Stimulated activated CD4-positive, alpha-beta T cell treated with anti-CD3 and anti-CD28 coated beads, Interleukin-15, amount 100 ng/mL, for 48 hours (primary cell): Measurements from ENCODE around the gene AMZ2.
"Not testable (repeated sequence)": the region's sequence is repeated elsewhere in the genome, so short reads cannot be mapped to it uniquely, and the experiment has no call there.

Source experiments
- DNase-seq, 2 donors: peaks; one replicate each; pipeline ENCODE4 v3.0.0-alpha.2; 2020; ENCODE audit warnings: low read depth in 2 of 2

Gene AMZ2

DNA sequence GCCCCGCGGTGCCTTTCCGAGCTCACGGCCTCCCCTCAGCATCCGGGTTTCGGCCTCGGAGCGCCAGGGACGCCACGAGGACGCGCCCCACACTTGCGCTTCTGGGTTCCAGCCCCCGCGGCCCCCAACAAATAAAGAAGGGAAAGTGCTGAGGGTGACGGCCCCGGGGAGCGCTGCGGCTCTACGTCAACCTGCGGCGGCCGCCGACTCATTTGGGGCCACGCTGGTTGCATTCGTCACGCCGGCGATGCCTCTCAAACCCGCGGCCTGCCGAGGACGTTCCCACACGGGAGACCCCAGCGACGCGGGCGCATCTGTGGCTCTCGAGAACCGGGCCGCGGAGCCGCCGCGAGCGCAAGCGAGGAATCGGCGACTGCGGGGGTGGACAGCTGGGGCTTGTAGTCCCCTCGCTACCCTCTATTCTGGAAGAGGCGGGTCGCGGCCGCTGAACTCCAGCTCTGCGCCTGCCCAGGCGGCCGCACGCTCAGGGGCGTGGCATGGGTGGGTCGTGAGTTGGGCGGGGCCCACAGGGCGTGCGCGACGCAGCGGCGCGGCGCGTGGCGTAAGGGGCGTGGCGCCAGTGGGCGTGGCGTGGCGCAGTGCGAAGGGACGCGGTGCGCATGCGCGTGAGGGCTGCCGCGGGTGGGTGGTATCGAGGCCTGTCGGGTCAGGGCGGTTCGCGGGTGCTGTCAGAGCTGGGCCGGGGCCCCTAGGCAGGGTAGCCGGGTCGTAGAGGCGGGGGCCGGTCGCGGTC, at the start of gene AMZ2:
Gene AMZ2, plus strand, starts transcription at position 599 of the 754 bp plus-strand sequence. CDS start 2,145 bp downstream, outside the sequence.
- DNase-seq, result peak; percentile 90 to 97

- DNase-seq, result no peak
Observed at GRCh38 chr17:68198931-68199836, 48.7 kb upstream of the AMZ2 start.

DNA sequence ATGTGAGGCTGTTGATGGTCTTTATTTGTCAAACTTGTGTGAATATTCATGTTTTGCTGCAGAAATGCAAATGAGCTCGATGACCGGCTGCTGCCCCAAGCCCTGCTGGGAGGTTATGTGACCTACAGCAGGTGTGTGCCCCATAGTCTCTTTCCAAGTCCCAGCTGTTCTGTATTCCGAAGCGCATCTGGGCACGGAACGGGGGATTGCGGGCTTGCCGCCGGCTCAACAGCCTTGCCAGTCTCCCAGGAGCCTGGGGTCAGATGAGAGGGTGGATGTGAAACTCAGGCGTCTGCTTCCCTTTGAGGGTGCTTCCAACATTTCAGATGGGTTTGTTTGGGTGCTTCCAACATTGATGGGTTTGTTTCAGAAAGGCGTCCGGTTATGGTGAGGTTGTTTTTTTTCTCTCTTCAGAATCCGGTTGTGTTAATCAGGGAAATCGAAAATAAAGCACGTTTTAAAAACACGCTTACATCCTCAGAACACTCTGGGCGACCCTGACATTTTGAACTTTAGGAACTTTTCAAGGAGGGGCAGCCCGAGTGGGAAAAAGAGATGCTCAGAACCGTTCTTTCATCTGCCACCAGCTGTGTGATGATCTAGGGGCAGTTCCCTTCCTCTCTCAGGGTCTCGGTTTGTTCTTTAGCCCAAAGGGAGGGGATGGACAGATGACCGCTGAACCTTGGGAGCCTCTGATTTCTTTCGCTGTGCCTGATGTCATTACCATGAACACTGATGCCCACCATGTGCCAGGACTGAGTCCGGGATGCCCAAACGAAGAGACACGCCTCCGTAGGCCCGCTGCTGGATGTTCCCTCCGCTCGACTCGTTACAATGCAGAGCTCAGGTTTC, 47.8 kb upstream of the AMZ2 start:
- no peak for DNase-seq

- peak in 1 of 2 donors; percentile 77 for DNase-seq
Observed at GRCh38 chr17:68200689-68201417, 47.0 kb upstream of the AMZ2 start.

DNA sequence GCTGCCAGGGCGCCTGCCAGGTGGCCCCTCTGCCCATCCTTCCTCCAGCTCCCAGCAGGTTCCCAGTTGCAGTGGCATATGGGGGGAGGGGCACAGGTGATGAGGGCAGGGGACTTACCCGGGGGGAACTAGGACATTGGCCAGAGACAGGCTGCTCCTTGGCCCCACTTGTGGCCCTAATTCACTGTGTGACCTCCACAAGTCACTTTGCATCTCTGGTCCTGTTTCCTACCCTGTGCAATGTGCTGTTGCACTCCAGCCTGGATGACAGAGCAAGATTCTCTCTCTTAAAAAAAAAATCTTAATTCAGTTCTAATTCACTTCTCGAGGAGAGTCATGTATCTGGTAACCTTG, 46.4 kb upstream of the AMZ2 start:
- DNase-seq, result not testable (repeated sequence)

- not testable (repeated sequence) for DNase-seq
Observed at GRCh38 chr17:68202321-68202720, 45.5 kb upstream of the AMZ2 start.

DNA sequence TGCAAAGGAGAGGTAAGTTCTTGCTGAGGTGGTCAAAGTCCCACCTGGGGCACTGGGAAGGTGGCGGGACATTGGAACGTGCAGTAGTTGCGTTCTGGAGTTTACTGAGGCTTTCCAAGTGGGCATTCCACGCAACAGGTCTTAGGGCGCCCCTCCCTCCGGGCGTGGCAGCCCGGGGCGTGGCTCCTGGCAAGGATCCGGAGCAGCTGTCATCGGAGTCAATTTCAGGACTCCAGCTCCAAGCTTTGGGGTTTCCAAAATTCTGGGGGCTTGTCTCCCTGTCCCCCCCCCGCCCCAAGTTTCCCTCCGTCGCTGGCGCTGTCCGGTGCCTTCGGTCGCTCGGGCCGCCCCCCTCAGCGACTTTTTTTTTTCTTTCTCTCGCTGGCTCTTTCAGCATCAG, 43.1 kb upstream of the AMZ2 start:
- DNase-seq, result no peak

DNA sequence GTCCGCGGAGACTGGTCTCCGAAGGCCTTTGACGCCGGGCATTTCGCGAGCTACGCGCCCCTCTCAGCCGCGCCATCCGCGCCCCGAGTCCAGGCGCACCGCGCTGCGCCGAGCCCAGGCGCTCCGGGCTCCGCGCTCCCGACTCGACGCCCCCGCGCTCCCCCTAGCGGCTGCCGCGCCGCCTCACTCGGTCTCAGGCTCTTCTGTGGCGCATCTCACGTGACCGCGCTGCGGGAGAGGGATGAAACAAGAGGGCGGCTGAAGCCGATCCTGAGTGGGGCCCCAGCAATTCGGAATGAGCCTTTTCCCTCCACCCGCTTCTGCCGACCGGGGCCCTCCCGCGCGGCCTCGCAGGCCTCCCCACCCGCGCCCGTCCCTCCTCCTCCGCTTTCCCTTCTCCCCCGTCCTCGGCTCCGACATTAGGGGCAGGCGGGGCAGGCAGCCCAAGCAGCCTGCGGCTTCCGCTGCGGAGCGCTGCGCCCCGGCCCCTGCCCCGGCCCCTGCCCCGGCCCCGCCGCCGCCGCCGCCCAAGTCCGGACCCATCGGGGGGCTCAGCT, 42.5 kb upstream of the AMZ2 start:
- peak; percentile 75 to 93 for DNase-seq

- DNase-seq, result no peak
Observed at GRCh38 chr17:68205808-68206720, 41.8 kb upstream of the AMZ2 start.

- DNase-seq, result no peak
Observed at GRCh38 chr17:68207651-68208253, 40.1 kb upstream of the AMZ2 start.

GRCh38 chr17:68208651-68209050, 39.2 kb upstream of the AMZ2 start:
- DNase-seq, result not testable (repeated sequence)

DNA sequence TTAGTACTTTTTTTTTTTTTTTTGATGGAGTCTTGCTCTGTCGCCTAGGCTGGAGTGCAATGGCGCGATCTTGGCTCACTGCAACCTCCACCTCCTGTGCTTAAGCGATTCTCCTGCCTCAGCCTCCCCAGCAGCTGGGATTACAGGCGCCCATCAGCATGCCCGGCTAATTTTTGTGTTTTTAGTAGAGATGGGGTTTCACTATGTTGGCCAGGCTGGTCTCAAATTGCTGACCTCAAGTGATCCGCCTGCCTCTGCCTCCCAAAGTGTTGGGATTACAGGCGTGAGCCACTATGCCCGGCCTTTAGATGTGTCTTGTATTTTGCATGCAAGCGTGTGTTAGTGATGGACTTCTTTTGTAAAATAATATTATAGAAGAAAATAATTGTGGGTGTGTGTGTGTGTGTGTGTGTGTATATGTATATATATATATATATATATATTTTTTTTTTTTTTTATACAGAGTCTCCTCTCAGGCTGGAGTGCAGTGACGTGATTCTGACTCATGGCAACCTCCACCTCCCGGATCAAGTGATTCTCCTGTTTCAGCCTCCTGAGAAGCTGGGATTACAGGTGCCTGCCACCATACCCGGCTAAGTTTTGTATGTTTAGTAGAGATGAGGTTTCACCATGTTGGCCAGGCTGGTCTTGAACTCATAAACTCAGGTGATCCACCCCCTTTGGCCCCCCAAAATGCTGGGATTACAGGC, 38.5 kb upstream of the AMZ2 start:
- DNase-seq, result not testable (repeated sequence)

DNA sequence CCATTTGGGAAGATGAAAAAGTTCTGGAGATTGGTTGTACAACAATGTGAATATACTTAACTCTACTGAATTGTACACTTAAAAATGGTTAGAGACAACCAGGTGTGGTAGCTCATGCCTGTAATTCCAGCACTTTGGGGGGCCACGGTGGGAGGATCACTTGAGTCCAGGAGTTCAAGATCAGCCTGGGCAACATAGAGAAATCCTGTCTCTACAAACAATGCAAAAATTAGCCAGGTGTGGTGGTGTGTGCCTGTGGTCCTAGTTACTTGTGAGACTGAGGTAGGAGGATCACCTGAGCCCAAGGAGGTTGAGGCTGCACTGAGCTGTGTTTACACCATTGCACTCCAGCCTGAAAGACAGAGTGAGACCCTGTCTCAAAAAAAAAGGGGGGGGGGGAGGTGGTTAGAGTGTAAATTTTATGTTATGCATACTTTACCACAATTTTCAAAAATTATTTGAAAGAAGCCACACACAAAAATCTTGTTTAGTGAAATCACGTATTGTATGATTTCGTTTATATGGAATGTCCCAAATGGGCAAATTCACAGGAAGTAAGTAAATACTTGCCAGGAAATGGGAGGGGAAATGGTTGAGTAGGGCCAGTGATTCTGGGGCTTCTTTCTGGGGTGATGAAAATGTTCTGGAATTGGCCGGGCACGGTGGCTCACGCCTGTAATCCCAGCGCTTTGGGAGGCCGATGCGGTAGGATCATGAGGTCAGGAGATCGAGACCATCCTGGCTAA, 37.1 kb upstream of the AMZ2 start:
- no peak for DNase-seq

DNA sequence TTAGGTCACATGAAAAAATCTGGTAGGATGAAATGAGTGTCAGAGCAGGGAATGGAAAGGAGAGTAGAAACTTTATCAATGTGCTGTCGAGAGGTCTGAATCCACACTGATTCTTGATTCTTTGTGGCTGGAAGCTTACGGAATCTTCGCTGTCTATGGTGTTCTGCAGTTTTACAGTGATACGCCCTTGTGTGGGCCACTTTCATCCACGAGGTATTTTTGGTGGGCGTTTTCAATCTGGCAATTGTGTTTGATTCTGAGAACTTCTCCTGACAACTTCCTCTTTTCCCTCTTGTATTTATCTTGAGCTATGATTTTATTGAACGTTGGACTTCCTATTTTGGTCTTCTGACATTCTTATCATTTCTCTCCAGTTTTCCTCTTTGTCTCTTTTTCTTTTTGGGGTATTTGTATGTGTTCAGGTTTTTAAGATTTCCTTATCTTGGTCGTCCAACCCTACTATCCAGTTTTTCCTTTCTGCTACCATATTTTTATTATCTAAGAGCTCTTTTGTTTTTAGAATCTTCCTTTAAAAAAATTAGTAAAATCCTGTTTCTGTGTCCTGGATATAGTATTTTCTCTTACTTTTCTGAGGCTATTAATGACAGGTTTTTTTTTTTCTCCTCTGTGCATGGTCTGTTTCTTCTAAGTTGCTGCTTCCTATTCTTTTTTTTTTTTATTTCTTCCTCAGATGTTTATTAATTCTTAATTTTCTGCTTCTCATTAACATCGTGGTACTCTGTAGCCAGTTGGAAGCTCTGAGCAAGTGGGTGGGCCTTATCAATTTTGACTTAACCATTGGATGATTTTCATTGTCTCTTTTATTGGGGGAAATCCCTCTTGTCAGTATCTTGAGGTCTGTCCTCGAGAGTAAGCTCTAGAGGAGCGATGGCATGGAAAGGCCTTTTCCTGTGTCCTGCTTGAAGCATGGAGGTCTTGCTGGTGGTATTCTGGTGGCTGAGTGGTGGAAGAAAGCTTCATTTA, 34.1 kb upstream of the AMZ2 start:
- DNase-seq, result not testable (repeated sequence)

- DNase-seq, result not testable (repeated sequence)
Observed at GRCh38 chr17:68215453-68215852, 32.4 kb upstream of the AMZ2 start.

DNA sequence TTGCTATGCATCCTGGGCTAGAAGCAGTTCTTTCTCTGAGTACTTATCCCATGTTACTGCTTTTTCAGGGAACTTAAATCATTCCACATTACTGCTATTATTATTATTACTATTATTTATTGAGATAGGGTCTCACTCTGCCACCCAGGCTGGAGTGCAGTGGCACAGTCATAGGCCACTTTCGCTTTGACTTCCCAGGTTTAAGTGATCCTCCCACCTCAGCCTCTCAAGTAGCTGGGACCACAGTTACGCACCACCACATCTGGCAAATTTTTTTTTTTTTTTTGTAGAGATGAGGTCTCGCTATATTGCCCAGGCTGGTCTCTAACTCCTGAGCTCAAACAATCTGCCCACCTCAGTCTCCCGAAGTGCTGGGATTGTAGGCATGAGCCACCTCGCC, 28.4 kb upstream of the AMZ2 start:
- DNase-seq, result not testable (repeated sequence)

GRCh38 chr17:68220186-68220585, 27.7 kb upstream of the AMZ2 start:
- DNase-seq, result not testable (repeated sequence)
